GM06990 (cell line): ENCODE data around the gene RGS9BP.

Experiments
- DNase-seq: peaks from one replicate; pipeline ENCODE4 v3.0.0-alpha.2; 2011; ENCODE audit not compliant: insufficient read length; ENCODE audit errors: extremely low read depth
- H3K27me3 ChIP-seq: replicated peaks from 2 replicates; pipeline ENCODE4 v1.6.0; 2011; ENCODE audit warnings: low read length; ENCODE audit not compliant: control insufficient read depth, insufficient read depth
- H3K36me3 ChIP-seq: 2 replicates; pipeline ENCODE4 v1.5.1; 2011; ENCODE audit warnings: low read length; ENCODE audit not compliant: control insufficient read depth, insufficient read depth
- H3K4me3 ChIP-seq: replicated peaks from 2 replicates; pipeline ENCODE4 v1.5.1; 2011; ENCODE audit warnings: low read depth, mild to moderate bottlenecking, control low read depth, low read length
- CTCF ChIP-seq: IDR thresholded peaks from 2 replicates; pipeline ENCODE4 v1.5.1; 2011; ENCODE audit warnings: low read length, control low read depth, mild to moderate bottlenecking, inconsistent platforms; ENCODE audit not compliant: insufficient read depth, poor library complexity, severe bottlenecking

The RGS9BP gene

GRCh38 chr19:32717496-32717895 lies 41.8 kb downstream of the RGS9BP start:
- Histone ChIP-seq H3K27me3 (no peaks in the 10 kb centered on the region), H3K4me3 (no peak overlapping the region), H3K36me3 (peaks cover 2% of the 10 kb centered on the region; the same call in 1 of the 2 replicates)
- no peak for TF ChIP-seq CTCF
- no peak for DNase-seq

DNA sequence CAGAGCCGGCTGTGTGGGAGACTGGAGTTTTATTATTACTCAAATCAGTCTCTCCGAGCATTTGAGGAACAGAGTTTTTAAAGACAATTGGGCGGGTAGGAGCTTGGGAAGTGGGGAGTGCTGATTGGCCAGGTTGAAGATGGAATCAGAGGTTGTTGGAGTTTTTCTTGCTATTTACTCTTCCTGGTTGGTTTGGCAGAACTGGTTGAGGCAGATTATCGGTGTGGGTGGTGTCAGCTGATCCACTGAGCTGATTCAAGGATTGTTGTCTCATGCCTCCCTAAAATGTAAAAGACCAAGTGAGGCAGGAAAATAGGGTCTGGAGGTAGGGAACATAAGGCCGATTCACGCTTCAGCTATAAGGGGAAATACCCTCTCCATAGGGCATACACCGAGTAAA lies 42.6 kb downstream of the RGS9BP start:
- Histone ChIP-seq H3K4me3 (no peak overlapping the region), H3K36me3 (peaks cover 2% of the 10 kb centered on the region; the same call in 1 of the 2 replicates), H3K27me3 (no peaks in the 10 kb centered on the region)
- no peak for TF ChIP-seq CTCF
- DNase-seq = no peak

DNA sequence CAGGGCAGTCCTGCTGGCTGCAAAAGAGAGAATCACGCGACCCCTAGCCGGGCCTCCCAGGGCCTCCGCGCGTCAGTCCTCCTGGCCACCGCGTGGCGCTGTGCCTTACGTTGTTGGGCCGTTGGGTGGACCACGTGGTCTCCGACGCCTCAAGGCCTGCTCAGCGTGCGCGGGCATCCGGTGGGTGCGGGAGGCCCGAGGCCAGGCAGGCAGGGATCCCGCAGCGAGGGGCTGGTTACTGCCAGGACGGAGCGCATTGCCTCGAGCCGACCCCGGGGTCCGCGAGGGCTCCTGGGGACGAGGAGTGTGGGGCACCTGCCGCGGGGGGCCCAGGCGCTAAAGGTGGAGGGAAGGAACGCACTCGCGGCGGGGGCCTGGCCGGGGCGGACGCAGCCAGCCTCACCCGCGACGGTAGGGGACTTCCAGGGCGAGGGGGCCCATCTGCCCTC lies 44.0 kb downstream of the RGS9BP start, which contains the start of gene TDRD12:
Gene TDRD12 (plus strand): TSS at position 157 of the 449 bp plus-strand sequence. CDS start 306 bp downstream, outside the sequence.
- peak; percentile 17 for DNase-seq
- TF ChIP-seq CTCF = no peak
- Histone ChIP-seq H3K4me3 (no peak within 1 kb of the TSS), H3K27me3 (no peaks in the 10 kb centered on the region), H3K36me3 (peaks cover 2% of the 10 kb centered on the region; the same call in 1 of the 2 replicates)

DNA sequence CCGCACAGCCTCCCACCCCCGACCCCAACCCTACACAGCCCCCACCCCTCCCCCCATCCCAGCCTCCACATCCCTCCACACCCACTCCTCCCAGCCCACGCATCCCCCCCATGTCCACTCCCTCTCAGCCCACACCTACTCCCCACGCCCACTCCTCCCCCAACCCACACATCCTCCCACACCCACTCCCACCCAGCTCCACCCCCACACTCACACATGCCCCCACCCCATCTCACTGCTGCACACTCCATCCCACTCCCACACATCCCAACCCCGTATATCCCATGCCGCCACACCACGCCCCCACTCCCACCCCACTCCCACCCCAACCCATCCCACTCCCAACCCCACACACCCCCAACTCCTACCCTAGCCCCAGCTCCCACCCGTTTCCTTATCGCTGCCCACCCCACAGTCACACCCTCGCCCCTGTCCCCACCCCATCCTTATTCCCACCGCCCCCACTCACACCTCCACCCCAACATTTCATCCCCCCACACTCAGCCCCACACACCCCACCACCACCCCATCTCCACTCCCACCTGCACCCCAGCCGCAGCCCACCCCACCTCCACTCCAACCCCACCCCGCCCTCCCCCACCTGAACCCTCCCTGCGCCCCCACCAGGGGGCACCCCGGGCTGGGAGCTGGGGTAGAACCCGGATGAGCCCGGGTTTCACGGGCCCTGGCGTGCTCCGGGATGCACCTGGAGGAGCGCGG lies 44.7 kb downstream of the RGS9BP start:
- DNase-seq = no peak
- Histone ChIP-seq H3K36me3 (no peaks in the 10 kb centered on the region; the same call in 1 of the 2 replicates), H3K27me3 (no peaks in the 10 kb centered on the region), H3K4me3 (no peak overlapping the region)
- no peak for TF ChIP-seq CTCF

DNA sequence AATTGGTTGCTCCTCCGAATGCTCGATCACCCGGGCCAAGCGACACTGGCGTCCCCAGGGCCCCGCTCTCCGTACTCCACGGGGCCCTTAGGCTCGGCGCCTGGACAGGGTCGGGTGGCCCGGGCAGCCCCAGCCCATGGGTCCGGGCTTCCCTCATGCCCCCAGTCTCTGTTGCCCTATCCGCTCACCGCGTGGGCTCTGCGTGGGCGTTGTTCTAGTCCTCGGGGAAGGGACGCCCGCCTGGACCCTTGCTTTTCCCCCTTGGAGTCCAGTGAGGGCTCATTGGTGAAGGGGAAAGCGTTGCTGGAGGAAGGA lies 45.2 kb downstream of the RGS9BP start:
- Histone ChIP-seq H3K4me3 (no peak overlapping the region), H3K27me3 (no peaks in the 10 kb centered on the region), H3K36me3 (no peaks in the 10 kb centered on the region; the same call in 1 of the 2 replicates)
- TF ChIP-seq CTCF = no peak
- DNase-seq = no peak
